AG08395 (cell line): ENCODE data around the gene VANGL1.

Source experiments
- DNase-seq: peaks from one replicate; pipeline ENCODE4 v3.0.0; 2012; ENCODE audit warnings: mixed read lengths, low spot score

Gene VANGL1

DNA sequence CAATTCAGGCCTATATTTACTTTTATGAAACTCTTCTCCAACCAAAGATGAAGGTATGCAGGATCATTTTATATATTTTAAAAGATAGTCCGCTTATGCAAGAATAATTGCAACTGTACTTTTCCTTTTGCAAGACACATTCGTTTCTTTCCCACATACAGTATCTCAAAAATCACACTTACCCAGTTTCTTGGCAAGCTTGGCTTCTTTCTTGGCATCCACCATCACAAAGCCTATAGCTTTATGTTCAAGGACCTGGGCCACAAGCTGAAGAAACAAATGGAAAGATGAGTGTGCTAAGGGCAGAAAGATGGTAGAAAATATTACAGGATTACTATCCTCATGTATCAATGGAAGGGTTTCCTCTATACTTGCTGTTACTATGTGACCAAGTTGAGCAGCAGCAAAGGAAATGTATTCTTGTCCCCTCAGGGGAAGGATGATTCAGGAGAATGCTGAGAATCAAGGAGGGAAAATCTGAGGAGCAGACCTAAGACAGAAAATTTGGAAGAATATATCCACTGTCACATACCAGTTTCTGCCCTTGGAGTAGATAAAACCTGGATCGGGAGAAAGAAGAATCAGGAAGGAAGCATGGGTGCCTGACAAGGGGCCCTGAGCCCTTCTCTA lies 103.0 kb downstream of the VANGL1 start:
- no peak for DNase-seq

DNA sequence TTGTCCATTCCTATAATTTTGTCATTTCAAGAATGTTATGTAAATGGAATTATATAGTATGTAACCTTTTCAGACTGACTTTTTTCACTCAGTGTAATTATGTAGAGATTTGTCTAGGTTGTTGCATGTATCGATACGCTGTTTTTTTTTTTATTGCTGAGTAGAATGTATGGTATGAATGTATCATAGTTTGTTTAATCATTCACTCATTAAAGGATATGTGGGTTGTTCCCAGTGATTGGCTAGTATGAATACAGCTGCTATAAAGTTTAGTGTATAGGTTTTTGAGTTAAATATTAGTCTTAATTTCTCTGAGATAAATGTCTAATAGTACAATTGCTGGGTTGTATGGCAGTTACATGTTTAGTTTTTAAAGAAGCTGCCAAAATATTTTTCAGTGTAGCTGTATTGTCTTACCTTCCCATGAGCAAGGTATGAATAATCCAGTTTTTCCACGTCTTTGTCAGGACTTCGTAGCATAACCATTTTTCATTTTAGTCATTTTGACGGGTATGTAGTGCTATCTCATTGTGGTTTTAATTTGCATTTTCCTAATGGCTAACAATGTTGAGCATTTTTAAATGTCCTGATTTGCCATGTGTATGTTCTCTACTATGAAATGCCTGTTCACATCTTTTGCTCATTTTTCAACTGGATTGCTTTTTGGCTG lies 104.4 kb downstream of the VANGL1 start:
- no peak for DNase-seq
